ENCODE measurements around the gene NTF4. TPM values are rescaled to one million over a fixed set of nuclear protein-coding genes. Genes with fewer than 3 reads are reported as not detected.

NTF4 gene
- total and polyA plus RNA-seq, 2 experiments from 2014 or later: 0.94 to 2.7 TPM

DNA sequence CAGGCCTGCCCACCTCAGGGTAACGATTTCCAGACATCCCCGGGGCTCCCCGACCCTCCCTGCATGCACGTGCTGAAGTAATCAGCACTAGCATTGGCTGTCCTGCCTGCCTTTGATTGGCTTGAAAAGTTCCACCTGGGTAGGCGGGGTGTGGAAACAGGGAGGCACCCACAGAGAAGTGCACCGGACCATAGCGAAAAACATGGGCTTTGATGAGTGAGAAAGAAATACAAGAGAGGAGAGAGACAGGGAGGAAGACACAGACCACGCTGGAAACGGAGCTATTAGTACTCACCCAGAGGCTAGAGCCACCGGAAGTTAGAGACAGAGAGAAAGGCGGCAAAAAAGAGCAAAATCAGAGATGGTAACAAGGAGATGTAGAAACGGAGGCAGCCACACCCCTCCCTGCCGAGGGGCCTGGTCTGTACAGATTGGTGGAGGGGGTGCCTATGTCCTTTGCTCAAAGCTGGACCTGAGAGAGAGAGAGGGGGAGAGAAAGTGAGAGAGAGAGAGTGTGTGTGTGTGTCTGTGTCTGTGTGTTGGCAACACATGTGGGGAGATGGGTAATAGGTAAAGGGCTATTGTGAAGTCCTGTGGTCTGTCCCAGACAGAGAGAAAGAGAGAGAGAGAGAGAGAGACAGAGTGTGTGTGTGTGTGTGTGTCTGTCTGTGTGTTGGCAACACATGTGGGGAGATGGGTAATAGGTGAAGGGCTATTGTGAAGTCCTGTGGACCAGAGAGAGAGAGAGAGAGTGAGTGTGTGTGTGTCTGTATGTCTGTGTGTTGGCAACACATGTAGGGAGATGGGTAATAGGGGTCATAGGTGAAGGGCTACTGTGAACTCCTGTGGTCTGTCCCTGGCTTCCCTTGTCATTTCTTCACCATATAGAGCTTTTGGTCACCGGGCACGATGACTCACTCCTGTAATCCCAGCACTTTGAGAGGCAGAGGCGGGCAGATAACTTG lies 43.4 kb downstream of the NTF4 start (continued):
- no peak for TF ChIP-seq POLR2AphosphoS5 (IDR thresholded peaks at IDR 0.05; ENCODE audit: low read depth)

DNA sequence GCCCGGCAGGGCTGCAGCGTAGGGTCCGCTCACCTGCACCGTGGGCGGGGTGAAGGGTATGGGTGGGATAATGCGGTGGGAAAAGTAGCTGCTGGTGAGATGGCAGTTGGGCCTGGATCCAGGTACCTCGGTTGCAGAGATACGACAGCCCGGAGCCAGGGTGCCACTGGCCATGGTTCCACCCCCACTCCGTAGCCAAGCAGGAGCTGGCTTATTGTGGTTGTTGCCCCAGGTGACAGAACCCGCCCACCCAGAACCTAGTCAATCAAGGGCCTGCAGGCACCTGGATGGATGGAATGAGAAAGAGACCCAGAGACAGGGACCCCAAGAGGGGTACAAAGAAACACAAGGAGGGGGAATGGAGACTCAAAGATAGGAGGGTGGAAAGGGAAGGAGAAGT lies 44.3 kb downstream of the NTF4 start:
- Mint-ChIP-seq H3K36me3 (ENCODE audit: low read depth) (peaks cover 7% of the 10 kb centered on the region; the same call in 2 of the 3 replicates), H3K27me3 (ENCODE audit: insufficient read depth, low read depth, poor library complexity) (peaks cover 26% of the 10 kb centered on the region), H3K4me3 (no peak overlapping the region), H3K9me3 (peaks cover 3% of the 10 kb centered on the region; the same call in 1 of the 3 replicates), H3K27ac (no peak overlapping the region), H3K4me1 (peaks cover 22% of the 10 kb centered on the region)
- H3K36me3 ChIP-seq (ENCODE audit: insufficient read depth): no peaks in the 10 kb centered on the region
- H3K27me3 ChIP-seq (ENCODE audit: insufficient read depth): peaks cover 35% of the 10 kb centered on the region
- DNase-seq (ENCODE audit: low spot score): peak; percentile 72
- peak; percentile 31 for ATAC-seq
- H3K27ac ChIP-seq (ENCODE audit: low read depth): no peak overlapping the region
- H3K4me2 ChIP-seq: peak overlapping the region; percentile 92
- no peaks in the 10 kb centered on the region for H3K79me2 ChIP-seq (replicated peaks; ENCODE audit: insufficient read depth)
- H3K4me3 ChIP-seq: peak overlapping the region; percentile 64
- H3K4me1 ChIP-seq (ENCODE audit: insufficient read depth): peaks cover 19% of the 10 kb centered on the region; the same call in 1 of the 2 replicates
- H3K9me2 ChIP-seq (ENCODE audit: insufficient read depth): no peaks in the 10 kb centered on the region
- no peaks in the 10 kb centered on the region; the same call in 1 of the 2 replicates for H4K20me1 ChIP-seq (replicated peaks; ENCODE audit: insufficient read depth)
- peak overlapping the region; percentile 74; the same call in 1 of the 2 replicates for H2AFZ ChIP-seq
- H3F3A ChIP-seq (replicated peaks; ENCODE audit: low read depth): 0 out of 2 replicates have a peak, but pooled peaks cover 3% of the 10 kb centered on the region
- TF ChIP-seq ZNF331 (CRISPR knock-in tag; IDR thresholded peaks at IDR 0.05; ENCODE audit: low read depth) (no peak), NANOG (IDR thresholded peaks at IDR 0.05; ENCODE audit: borderline replicate concordance) (no peak), ZNF114 (CRISPR knock-in tag; IDR thresholded peaks at IDR 0.05) (no peak), JUNB (IDR thresholded peaks at IDR 0.05; ENCODE audit: unreplicated experiment) (no peak), EZH2phosphoT487 (IDR thresholded peaks at IDR 0.05; ENCODE audit: unreplicated experiment) (no peak), POLR2AphosphoS5 (IDR thresholded peaks at IDR 0.05; ENCODE audit: low read depth) (no peak), CREB1 (CRISPR knock-in tag; IDR thresholded peaks at IDR 0.05; ENCODE audit: low read depth) (no peak)
- TF ChIP-seq, protein P1, sequence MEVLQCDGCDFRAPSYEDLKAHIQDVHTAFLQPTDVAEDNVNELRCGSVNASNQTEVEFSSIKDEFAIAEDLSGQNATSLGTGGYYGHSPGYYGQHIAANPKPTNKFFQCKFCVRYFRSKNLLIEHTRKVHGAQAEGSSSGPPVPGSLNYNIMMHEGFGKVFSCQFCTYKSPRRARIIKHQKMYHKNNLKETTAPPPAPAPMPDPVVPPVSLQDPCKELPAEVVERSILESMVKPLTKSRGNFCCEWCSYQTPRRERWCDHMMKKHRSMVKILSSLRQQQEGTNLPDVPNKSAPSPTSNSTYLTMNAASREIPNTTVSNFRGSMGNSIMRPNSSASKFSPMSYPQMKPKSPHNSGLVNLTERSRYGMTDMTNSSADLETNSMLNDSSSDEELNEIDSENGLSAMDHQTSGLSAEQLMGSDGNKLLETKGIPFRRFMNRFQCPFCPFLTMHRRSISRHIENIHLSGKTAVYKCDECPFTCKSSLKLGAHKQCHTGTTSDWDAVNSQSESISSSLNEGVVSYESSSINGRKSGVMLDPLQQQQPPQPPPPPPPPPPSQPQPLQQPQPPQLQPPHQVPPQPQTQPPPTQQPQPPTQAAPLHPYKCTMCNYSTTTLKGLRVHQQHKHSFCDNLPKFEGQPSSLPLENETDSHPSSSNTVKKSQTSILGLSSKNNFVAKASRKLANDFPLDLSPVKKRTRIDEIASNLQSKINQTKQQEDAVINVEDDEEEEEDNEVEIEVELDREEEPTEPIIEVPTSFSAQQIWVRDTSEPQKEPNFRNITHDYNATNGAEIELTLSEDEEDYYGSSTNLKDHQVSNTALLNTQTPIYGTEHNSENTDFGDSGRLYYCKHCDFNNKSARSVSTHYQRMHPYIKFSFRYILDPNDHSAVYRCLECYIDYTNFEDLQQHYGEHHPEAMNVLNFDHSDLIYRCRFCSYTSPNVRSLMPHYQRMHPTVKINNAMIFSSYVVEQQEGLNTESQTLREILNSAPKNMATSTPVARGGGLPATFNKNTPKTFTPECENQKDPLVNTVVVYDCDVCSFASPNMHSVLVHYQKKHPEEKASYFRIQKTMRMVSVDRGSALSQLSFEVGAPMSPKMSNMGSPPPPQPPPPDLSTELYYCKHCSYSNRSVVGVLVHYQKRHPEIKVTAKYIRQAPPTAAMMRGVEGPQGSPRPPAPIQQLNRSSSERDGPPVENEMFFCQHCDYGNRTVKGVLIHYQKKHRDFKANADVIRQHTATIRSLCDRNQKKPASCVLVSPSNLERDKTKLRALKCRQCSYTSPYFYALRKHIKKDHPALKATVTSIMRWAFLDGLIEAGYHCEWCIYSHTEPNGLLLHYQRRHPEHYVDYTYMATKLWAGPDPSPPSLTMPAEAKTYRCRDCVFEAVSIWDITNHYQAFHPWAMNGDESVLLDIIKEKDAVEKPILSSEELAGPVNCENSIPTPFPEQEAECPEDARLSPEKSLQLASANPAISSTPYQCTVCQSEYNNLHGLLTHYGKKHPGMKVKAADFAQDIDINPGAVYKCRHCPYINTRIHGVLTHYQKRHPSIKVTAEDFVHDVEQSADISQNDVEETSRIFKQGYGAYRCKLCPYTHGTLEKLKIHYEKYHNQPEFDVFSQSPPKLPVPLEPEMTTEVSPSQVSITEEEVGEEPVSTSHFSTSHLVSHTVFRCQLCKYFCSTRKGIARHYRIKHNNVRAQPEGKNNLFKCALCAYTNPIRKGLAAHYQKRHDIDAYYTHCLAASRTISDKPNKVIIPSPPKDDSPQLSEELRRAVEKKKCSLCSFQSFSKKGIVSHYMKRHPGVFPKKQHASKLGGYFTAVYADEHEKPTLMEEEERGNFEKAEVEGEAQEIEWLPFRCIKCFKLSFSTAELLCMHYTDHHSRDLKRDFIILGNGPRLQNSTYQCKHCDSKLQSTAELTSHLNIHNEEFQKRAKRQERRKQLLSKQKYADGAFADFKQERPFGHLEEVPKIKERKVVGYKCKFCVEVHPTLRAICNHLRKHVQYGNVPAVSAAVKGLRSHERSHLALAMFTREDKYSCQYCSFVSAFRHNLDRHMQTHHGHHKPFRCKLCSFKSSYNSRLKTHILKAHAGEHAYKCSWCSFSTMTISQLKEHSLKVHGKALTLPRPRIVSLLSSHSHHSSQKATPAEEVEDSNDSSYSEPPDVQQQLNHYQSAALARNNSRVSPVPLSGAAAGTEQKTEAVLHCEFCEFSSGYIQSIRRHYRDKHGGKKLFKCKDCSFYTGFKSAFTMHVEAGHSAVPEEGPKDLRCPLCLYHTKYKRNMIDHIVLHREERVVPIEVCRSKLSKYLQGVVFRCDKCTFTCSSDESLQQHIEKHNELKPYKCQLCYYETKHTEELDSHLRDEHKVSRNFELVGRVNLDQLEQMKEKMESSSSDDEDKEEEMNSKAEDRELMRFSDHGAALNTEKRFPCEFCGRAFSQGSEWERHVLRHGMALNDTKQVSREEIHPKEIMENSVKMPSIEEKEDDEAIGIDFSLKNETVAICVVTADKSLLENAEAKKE (CRISPR knock-in tag; IDR thresholded peaks at IDR 0.05): no peak
- TF ChIP-seq, protein P2, sequence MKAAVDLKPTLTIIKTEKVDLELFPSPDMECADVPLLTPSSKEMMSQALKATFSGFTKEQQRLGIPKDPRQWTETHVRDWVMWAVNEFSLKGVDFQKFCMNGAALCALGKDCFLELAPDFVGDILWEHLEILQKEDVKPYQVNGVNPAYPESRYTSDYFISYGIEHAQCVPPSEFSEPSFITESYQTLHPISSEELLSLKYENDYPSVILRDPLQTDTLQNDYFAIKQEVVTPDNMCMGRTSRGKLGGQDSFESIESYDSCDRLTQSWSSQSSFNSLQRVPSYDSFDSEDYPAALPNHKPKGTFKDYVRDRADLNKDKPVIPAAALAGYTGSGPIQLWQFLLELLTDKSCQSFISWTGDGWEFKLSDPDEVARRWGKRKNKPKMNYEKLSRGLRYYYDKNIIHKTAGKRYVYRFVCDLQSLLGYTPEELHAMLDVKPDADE (IDR thresholded peaks at IDR 0.05): no peak
- TF ChIP-seq, protein P3, sequence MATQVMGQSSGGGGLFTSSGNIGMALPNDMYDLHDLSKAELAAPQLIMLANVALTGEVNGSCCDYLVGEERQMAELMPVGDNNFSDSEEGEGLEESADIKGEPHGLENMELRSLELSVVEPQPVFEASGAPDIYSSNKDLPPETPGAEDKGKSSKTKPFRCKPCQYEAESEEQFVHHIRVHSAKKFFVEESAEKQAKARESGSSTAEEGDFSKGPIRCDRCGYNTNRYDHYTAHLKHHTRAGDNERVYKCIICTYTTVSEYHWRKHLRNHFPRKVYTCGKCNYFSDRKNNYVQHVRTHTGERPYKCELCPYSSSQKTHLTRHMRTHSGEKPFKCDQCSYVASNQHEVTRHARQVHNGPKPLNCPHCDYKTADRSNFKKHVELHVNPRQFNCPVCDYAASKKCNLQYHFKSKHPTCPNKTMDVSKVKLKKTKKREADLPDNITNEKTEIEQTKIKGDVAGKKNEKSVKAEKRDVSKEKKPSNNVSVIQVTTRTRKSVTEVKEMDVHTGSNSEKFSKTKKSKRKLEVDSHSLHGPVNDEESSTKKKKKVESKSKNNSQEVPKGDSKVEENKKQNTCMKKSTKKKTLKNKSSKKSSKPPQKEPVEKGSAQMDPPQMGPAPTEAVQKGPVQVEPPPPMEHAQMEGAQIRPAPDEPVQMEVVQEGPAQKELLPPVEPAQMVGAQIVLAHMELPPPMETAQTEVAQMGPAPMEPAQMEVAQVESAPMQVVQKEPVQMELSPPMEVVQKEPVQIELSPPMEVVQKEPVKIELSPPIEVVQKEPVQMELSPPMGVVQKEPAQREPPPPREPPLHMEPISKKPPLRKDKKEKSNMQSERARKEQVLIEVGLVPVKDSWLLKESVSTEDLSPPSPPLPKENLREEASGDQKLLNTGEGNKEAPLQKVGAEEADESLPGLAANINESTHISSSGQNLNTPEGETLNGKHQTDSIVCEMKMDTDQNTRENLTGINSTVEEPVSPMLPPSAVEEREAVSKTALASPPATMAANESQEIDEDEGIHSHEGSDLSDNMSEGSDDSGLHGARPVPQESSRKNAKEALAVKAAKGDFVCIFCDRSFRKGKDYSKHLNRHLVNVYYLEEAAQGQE (IDR thresholded peaks at IDR 0.05; ENCODE audit: unreplicated experiment): no peak
- TF ChIP-seq, protein P4, sequence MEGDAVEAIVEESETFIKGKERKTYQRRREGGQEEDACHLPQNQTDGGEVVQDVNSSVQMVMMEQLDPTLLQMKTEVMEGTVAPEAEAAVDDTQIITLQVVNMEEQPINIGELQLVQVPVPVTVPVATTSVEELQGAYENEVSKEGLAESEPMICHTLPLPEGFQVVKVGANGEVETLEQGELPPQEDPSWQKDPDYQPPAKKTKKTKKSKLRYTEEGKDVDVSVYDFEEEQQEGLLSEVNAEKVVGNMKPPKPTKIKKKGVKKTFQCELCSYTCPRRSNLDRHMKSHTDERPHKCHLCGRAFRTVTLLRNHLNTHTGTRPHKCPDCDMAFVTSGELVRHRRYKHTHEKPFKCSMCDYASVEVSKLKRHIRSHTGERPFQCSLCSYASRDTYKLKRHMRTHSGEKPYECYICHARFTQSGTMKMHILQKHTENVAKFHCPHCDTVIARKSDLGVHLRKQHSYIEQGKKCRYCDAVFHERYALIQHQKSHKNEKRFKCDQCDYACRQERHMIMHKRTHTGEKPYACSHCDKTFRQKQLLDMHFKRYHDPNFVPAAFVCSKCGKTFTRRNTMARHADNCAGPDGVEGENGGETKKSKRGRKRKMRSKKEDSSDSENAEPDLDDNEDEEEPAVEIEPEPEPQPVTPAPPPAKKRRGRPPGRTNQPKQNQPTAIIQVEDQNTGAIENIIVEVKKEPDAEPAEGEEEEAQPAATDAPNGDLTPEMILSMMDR (conservative IDR thresholded peaks at IDR 0.05; ENCODE audit: low read depth in 2 of 2): no peak
